Thyroid gland (tissue), 4 donors: Measurements from ENCODE around the gene SKA3. TPM values are rescaled to one million over a fixed set of nuclear protein-coding genes. Genes with fewer than 3 reads are reported as not detected.
A peak's percentile ranks its signal among the peaks of the same experiment; 100 is the strongest.

Experiments
- DNase-seq, 2 donors: peaks; one replicate each; pipeline ENCODE4 v3.0.0-alpha.2; 2019
- H3K27ac ChIP-seq, 3 donors: fragments of 200-600 bp; sonication (generic); 1 replicate in 2 of 3; 2 replicates in 1 of 3; pipeline ENCODE4 v1.5.1; 2016 to 2019; ENCODE audit warnings: mild to moderate bottlenecking in 1 of 3, moderate library complexity in 1 of 3
- H3K27me3 ChIP-seq: fragments of 200-600 bp; sonication (generic); one replicate; pipeline ENCODE4 v1.5.1; 2019
- H3K36me3 ChIP-seq, 2 donors: fragments of 200-600 bp; sonication (generic); one replicate each; pipeline ENCODE4 v1.5.1; 2016 to 2019
- H3K4me1 ChIP-seq, 2 donors: fragments of 200-600 bp; sonication (generic); one replicate each; pipeline ENCODE4 v1.5.1; 2017 to 2019
- H3K4me3 ChIP-seq, 3 donors: fragments of 200-600 bp; sonication (generic); replicated peaks in 1 of 3; 1 replicate in 2 of 3; 2 replicates in 1 of 3; pipeline ENCODE4 v1.5.1; 2016; ENCODE audit warnings: mild to moderate bottlenecking in 1 of 3
- H3K9me3 ChIP-seq: fragments of 200-600 bp; sonication (generic); one replicate; pipeline ENCODE4 v1.5.1; 2017
- POLR2A ChIP-seq, 2 donors: fragments of 450-650 bp; IDR thresholded peaks; one replicate each; pipeline ENCODE4 v1.6.1; 2017; ENCODE audit warnings: antibody characterized with exemption in 2 of 2, mild to moderate bottlenecking in 2 of 2, moderate library complexity in 1 of 2
- WGBS, 2 donors: methylation state at CpG; one replicate each; pipeline ENCODE4 v1.1.5; 2017; 5-methylcytosine and 5-hydroxymethylcytosine counted together
- intact Hi-C: fragments of 100-400 bp; cut with DNase I; formaldehyde crosslinking; loops from one replicate; pipeline ENCODE4 v1.15.1; 2023
- total RNA-seq, 4 donors: library from RNA; depleted of rRNA; stranded (reverse); fragments of >200 nt; gene quantifications; one replicate each; pipeline ENCODE4 v1.2.3, GENCODE V29; 2016
- TF ChIP-seq, protein P1 (sequence below), 6 experiments: fragments of 200-600 bp in 3 of 6; fragments of 450-650 bp in 3 of 6; sonication (generic) in 3 of 6; IDR thresholded peaks; one replicate each; pipeline ENCODE4 v1.5.1; 2016 to 2019; ENCODE audit warnings: antibody characterized with exemption in 6 of 6, mild to moderate bottlenecking in 2 of 6, inconsistent platforms in 1 of 6, moderate library complexity in 1 of 6

SKA3 gene
- total RNA-seq, 4 donors from 2014 or later: 1.3 to 1.4 TPM; not detected in 2

DNA sequence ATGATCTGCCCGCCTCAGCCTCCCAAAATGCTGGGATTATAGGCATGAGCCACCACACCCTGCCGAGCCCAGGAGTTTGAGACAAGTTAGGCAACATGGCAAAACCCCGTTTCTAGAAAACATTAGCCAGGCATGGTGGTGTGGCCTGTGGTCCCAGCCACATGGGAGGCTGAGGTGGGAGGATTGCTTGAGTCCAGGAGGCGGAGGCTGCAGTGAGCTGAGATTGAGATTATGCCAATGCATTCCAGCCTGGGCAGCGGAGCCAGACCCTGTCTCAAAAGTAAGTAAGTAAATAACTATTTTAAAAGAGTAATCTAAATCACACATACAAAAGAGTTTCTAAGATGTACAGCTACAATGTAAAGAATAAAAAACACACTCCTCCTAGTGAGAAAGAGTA lies 41.9 kb downstream of the SKA3 start:
- TF ChIP-seq, protein P1, sequence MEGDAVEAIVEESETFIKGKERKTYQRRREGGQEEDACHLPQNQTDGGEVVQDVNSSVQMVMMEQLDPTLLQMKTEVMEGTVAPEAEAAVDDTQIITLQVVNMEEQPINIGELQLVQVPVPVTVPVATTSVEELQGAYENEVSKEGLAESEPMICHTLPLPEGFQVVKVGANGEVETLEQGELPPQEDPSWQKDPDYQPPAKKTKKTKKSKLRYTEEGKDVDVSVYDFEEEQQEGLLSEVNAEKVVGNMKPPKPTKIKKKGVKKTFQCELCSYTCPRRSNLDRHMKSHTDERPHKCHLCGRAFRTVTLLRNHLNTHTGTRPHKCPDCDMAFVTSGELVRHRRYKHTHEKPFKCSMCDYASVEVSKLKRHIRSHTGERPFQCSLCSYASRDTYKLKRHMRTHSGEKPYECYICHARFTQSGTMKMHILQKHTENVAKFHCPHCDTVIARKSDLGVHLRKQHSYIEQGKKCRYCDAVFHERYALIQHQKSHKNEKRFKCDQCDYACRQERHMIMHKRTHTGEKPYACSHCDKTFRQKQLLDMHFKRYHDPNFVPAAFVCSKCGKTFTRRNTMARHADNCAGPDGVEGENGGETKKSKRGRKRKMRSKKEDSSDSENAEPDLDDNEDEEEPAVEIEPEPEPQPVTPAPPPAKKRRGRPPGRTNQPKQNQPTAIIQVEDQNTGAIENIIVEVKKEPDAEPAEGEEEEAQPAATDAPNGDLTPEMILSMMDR (IDR thresholded peaks at IDR 0.05): no peak
- TF ChIP-seq POLR2A (IDR thresholded peaks at IDR 0.05): no peak
- Histone ChIP-seq H3K27ac (no peak overlapping the region), H3K27me3 (no peaks in the 10 kb centered on the region), H3K4me3 (no peak overlapping the region), H3K9me3 (no peaks in the 10 kb centered on the region), H3K4me1 (no peaks in the 10 kb centered on the region), H3K36me3 (no peaks in the 10 kb centered on the region)
- DNase-seq: no peak
- intact Hi-C loops: loop anchor here (10.0 kb wide), 2 partner anchors 60 to 190 kb away; no protein-coding TSS in a partner anchor
- WGBS, 2 donors: 70 to 72% methylated on average over 5 of the region's 5 CpGs

DNA sequence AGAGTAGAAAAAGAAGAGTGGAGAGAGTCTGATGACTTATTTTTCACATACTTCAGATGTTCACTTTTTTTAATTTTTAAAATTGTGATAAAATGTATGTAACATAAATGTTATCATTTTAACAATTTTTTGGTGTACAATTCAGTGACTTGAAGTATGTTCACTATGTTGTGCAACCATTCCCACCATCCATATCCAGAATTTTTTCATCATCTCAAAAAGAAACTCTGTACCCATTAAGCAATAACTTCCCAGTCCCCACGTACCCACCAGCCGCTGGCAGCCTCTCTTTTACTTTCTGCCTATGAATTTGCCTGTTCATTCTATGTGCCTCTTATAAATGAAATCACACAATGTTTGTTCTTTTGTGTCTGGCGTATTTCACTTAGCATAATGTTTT lies 43.3 kb downstream of the SKA3 start:
- WGBS, 2 donors: 75 to 89% methylated on average over 3 of the region's 3 CpGs
- H3K4me3 ChIP-seq: no peak overlapping the region
- TF ChIP-seq, protein P1 (IDR thresholded peaks at IDR 0.05): no peak
- TF ChIP-seq POLR2A (IDR thresholded peaks at IDR 0.05): no peak
- DNase-seq: no peak
- intact Hi-C loops: loop anchor here (10.0 kb wide), 2 partner anchors 58 to 188 kb away; no protein-coding TSS in a partner anchor
- no peaks in the 10 kb centered on the region for H3K27me3 ChIP-seq
- no peaks in the 10 kb centered on the region for H3K9me3 ChIP-seq
- H3K36me3 ChIP-seq: no peaks in the 10 kb centered on the region
- no peak overlapping the region for H3K27ac ChIP-seq
- no peaks in the 10 kb centered on the region for H3K4me1 ChIP-seq

DNA sequence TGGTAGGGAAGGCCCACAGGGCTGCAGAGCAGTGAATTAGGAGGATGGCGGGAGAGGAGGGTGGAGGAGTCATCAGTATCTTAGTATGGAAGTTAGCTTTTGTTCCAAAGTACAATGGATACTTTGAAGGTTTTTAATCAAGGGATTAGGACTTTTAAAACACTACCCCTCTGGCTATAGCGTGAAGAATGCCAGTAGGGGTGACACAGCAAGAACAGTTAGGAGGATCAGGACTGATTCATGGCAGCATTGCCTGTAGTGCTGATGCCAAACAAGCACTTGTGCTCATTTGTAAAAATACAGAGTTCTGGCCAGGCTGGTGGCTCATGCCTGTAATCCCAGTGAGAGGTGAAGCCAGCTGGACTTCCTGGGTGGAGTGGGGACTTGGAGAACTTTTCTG lies 46.2 kb downstream of the SKA3 start:
- no peak overlapping the region for H3K27ac ChIP-seq
- intact Hi-C loops: loop anchor here (10.0 kb wide), 2 partner anchors 55 to 185 kb away; no protein-coding TSS in a partner anchor
- 92 to 94% methylated on average over 2 of the region's 2 CpGs for WGBS, 2 donors
- no peaks in the 10 kb centered on the region for H3K36me3 ChIP-seq
- no peak for DNase-seq
- no peaks in the 10 kb centered on the region for H3K27me3 ChIP-seq
- no peak overlapping the region for H3K4me3 ChIP-seq
- H3K4me1 ChIP-seq: no peaks in the 10 kb centered on the region
- TF ChIP-seq, protein P1 (IDR thresholded peaks at IDR 0.05): no peak
- no peak for TF ChIP-seq POLR2A (IDR thresholded peaks at IDR 0.05)
- no peaks in the 10 kb centered on the region for H3K9me3 ChIP-seq

DNA sequence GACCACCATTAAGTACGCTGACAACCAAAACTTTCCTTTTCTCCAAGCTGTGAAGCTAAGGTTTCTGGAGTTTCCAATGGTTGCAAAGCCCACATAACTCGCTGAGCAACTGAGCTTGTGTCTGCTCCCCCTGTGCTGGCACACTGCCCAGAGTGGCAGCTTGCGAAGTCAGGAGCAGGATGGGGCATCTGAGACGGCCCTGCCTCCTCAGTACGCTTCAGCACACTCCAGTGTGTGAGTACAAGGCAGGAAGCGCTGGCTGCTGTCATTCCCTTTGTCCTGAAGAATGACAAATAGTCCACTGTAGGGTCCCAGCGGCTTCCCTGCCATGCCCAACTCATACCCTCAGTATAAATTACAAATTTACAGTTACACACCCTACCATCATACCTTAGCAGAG lies 51.5 kb downstream of the SKA3 start:
- no peak overlapping the region for H3K4me3 ChIP-seq
- no peaks in the 10 kb centered on the region for H3K27me3 ChIP-seq
- intact Hi-C loops: no loop called here
- DNase-seq: peak; percentile 86 to 91
- H3K27ac ChIP-seq: no peak overlapping the region
- no peaks in the 10 kb centered on the region for H3K36me3 ChIP-seq
- H3K9me3 ChIP-seq: no peaks in the 10 kb centered on the region
- no peaks in the 10 kb centered on the region for H3K4me1 ChIP-seq
- 12 to 18% methylated on average over 7 of the region's 7 CpGs for WGBS, 2 donors
- TF ChIP-seq, protein P1 (IDR thresholded peaks at IDR 0.05): no peak
- TF ChIP-seq POLR2A (IDR thresholded peaks at IDR 0.05): no peak

DNA sequence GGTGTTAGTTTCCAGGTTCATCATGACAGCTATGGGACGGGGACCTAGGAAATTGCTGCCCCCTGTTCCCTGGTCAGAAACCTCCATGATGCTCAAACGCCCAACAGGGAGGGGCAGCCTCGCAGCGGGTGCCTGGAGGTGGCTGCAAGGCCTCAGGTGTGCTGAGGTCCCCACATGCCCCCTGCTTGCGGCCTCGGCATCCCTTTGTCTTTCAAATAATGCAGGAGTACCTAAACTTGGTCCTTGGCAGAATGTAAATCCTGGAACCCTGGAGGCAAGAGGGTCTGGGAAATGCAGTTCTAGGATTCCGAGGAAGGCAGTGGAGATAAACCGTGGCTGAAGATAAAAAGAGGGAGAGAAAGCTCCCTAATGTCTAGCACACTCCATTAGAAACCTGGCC lies 52.4 kb downstream of the SKA3 start:
- DNase-seq: no peak
- no peaks in the 10 kb centered on the region for H3K36me3 ChIP-seq

More for the DNA sequence above, 52.4 kb downstream of the SKA3 start:
- Histone ChIP-seq H3K27ac (no peak overlapping the region), H3K4me3 (no peak overlapping the region), H3K4me1 (no peaks in the 10 kb centered on the region), H3K9me3 (no peaks in the 10 kb centered on the region), H3K27me3 (no peaks in the 10 kb centered on the region)
- 82 to 85% methylated on average over 8 of the region's 8 CpGs for WGBS, 2 donors
- intact Hi-C loops: no loop called here
- TF ChIP-seq, protein P1 (IDR thresholded peaks at IDR 0.05): no peak
- TF ChIP-seq POLR2A (IDR thresholded peaks at IDR 0.05): no peak
